Measurements from ENCODE around the gene MYO19.
A peak's percentile ranks its signal among the peaks of the same experiment; 100 is the strongest.

Gene MYO19, protein sequence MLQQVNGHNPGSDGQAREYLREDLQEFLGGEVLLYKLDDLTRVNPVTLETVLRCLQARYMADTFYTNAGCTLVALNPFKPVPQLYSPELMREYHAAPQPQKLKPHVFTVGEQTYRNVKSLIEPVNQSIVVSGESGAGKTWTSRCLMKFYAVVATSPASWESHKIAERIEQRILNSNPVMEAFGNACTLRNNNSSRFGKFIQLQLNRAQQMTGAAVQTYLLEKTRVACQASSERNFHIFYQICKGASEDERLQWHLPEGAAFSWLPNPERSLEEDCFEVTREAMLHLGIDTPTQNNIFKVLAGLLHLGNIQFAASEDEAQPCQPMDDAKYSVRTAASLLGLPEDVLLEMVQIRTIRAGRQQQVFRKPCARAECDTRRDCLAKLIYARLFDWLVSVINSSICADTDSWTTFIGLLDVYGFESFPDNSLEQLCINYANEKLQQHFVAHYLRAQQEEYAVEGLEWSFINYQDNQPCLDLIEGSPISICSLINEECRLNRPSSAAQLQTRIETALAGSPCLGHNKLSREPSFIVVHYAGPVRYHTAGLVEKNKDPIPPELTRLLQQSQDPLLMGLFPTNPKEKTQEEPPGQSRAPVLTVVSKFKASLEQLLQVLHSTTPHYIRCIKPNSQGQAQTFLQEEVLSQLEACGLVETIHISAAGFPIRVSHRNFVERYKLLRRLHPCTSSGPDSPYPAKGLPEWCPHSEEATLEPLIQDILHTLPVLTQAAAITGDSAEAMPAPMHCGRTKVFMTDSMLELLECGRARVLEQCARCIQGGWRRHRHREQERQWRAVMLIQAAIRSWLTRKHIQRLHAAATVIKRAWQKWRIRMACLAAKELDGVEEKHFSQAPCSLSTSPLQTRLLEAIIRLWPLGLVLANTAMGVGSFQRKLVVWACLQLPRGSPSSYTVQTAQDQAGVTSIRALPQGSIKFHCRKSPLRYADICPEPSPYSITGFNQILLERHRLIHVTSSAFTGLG
- total RNA-seq, result 76.1 to 80.9 reads per million in 2 donors

DNA sequence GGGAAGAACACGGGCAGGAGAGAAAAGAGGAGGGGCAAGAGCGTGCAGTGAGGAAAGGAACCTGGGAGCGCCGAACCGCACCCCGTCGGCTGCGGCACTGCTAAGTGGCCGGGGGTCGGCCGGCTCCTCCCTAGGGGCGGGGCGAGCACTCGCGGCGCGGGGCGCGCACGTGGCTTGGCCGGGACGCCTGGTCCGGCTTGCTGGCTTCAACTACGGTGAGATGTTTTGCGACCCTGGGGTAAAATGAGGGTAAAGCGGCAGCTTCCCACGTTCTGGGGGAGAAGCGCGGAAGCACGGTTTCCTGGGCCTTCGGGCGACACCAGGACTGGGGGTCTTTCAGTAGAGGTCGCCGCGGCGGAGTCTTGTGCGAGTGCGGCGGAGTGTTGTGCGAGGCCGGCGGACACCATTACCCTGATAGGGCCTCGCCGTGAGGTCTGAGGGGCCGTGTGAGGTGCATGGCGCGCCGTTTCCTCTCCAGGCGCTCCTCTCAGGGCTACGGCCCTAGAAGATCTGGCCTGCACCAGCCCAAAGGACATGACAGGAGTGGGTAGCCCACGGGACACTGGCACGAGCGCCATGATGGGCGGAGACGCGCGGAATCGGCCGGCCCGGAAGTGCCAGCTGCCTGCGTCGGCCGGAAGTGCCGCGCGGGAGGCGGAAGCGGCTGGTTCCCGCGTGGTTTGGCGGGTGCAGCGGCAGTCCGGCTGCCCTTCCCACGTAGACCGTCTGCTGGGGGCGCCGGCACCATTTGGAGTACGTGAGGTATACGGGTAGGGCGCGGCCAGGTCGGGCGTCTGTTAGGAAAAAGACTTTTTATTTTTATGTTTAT lies at the start of gene MYO19, which contains the start of gene PIGW:
Gene MYO19, minus strand, starts transcription at position 29 of the 829 bp plus-strand sequence. CDS start 2,330 bp downstream, outside the sequence.
Gene PIGW, plus strand, starts transcription at position 148 of the 829 bp plus-strand sequence. CDS start 2,115 bp downstream, outside the sequence.
- DNase-seq, result peak; percentile 69 to 95 (median 79)

DNA sequence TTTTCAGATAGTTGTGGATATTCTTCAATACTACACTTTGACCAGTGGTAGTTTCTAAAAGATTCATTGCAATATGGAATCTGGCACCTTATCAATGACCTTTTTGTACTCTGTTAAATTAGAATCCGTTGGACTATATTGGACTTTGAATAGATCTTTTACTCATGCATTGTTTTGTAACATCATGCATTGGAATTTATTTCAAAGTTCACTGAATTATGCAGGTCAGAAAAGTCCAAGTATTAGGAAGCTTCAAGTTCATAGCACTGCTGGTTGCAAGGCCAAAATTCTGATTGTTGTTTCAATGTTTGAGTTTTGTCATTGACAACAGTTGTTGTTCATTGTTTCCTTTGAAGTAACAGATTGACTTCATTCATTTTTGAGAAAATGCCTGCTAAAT lies 49.1 kb upstream of the MYO19 start:
- DNase-seq, result no peak

DNA sequence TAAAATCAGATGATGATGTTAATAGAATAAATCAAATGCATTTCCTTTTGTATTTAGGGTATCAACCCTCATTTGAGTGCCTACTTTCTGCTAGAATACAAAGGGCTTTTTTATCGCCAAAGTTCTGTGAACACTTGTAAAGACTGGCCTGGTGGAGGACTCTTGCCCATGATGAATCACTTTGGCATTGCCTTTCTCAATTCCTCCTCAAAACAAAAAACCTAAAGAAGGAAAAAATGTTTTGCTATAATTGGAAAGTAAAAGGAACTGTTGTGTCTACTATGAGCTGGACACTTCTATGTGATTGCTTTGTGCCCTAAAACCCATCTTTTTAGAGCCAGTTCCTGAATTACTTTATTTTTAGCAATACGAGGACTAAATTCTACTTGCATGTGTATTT lies 44.0 kb upstream of the MYO19 start:
- DNase-seq, result no peak

DNA sequence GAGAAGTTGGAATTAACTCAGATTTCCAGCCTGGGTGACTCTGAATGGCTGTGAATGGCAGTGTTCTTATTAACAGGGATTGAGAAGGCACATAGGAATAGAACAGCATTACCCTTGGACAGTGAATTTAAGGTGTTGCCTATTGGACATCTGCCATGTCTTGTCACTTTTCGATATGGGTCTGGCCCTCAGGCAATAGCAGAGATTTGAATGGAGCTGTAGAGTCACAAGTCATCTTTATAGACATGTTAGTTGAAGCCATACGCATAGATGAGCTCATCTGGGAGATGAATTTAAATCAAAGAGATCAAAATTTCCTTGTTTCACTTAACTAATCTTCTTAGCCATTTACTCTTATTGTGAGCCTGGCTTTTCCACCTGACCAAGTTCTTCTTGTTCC lies 42.1 kb upstream of the MYO19 start:
- no peak for DNase-seq

DNA sequence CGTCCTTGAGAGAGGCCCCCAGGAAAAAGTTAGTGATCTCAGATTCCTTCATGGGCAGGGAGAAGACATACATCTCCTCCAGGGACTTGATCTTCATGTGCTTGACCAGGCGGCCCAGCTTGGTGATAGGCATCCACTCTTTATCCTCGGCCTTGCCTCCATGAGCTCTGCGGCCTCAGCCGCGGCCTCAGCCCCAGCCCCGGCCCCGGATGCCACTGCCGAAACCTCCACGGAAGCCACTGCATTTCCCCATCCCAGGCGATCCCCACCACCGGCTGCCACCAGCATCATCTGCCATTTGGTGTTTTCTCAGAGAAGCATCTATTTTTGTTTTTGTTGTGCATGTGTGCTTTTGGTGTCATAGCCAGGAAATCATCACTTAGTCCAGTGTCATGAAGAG lies 40.4 kb upstream of the MYO19 start:
- no peak for DNase-seq

DNA sequence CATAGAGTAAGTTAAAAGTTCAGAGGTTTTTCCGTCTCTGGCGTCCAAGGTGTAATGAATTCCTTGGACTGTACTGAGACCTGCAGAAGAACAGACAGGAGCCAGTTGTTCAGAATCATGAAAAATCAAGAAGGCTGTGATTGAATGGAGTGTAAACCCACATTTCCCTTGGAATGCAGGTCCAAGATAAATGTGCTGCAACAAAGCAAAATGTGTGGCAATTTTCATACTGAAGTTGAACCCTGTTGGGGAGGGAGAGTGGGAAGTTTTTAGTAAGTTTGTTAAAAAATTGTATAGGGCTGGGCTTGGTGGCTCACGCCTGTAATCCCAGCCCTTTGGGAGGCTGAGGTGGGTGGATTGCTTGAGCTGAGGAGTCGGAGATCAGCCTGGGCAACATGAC lies 31.4 kb upstream of the MYO19 start:
- DNase-seq, result no peak

DNA sequence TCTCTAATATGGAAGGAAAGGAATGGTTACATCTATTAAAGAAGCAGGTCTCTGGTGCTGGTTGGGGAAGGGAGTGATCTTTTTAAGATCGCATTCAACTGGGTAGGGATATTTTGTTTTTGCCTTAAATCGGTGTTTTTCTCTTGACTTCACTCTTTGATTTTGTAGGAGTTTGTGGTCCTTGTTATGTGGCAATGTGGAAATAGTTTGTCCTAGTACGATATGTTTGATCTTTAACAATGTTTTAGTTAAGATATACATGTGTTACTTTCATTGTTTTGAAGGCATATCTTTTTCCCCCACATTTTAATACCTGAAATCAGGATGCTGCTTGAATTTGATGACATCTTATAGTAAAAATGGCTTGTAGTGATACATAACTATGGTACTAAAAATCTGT lies 18.8 kb upstream of the MYO19 start:
- no peak for DNase-seq

DNA sequence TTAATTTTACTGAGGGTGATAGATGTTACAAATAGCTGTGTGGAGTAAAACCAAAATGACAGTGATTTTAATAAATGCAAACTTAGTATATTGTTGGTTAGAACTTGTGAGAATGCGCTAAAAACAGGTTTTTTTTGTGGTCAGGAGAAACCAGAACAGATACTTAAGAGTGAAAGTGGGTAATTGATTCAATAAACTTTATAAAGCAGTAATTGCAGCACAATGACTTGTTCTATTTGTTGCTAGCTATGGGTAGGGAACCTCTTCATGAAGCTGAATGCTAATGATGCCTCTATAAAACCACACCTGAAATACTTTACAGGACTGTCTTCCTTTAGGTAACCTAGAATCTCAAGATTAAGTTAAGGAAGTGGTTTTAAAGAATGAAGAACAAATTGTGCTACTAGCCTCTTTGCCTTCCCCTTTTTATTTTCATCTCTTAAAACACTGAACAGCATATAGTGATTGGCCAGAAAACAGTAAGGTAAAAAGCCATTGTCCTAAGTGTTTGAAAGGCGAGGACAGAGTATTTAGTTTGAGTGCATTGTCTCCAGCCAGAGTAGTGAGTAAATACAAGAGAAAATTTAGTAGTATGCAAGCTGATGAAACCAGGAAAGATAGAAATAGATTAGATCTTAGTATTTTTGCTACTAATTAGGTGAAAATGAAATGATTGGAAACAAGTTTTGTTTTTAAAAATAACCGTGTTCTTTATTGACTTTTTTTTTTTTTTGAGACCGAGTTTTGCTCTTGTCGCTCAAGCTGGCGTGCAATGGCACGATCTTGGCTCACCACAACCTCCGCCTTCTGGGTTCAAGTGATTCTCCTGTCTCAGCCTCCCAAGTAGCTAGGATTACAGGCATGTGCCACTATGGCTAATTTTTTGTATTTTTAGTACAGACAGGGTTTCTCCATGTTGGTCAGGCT lies 16.1 kb upstream of the MYO19 start:
- DNase-seq, result peak in 2 of 5 experiments; percentile 19 to 72

DNA sequence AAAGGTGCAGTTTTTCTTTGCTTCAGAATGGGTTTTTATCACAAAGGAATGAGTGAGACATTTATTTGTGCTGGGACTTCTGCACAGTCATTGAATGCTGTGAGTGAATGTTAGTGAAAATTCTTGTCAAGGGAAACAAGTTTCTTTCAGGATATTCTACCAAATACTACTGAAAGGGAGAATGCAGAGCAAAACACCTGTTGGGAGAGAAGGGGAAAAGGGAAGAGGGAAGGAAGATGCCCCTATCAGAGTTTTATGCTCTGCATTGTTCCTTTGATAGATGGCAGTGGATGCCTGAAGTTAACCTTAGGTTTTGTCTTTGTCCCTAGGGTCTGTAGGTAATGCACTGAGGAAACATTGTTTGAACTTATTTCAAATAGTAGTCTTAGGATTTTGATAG lies 13.1 kb upstream of the MYO19 start:
- DNase-seq, result no peak

DNA sequence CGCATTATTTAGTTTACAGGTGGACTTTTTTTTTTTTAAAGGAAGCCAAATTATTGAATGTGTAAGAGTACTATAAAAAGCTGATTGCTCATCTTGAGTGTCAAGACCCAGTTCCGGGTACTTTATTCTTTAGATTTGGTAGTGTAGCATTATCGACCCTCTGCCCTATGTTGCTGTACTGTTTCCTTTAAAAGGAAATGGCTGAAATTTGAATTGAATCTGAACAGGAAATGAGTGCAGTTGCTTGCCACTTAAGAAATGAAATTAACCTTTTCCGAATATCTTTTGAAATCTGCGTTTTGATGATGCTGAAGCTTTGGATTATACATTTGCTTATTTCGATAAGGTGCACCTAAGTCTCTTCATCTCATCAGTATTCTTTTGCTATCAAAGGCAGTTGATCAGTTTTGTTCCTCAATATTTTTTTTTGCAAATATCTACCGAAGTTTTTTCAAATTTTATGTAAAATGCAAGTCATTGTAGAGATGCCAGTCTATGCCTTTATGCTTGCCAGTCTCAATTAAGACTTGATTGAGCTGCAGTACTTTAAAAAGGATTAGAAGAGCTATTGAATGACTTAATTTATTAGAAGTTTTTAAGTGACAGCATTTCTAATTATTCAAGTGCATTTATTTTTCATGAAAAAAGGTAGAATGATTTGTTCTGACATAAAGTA lies 11.9 kb upstream of the MYO19 start:
- DNase-seq, result peak in 1 of 5 experiments; percentile 54

DNA sequence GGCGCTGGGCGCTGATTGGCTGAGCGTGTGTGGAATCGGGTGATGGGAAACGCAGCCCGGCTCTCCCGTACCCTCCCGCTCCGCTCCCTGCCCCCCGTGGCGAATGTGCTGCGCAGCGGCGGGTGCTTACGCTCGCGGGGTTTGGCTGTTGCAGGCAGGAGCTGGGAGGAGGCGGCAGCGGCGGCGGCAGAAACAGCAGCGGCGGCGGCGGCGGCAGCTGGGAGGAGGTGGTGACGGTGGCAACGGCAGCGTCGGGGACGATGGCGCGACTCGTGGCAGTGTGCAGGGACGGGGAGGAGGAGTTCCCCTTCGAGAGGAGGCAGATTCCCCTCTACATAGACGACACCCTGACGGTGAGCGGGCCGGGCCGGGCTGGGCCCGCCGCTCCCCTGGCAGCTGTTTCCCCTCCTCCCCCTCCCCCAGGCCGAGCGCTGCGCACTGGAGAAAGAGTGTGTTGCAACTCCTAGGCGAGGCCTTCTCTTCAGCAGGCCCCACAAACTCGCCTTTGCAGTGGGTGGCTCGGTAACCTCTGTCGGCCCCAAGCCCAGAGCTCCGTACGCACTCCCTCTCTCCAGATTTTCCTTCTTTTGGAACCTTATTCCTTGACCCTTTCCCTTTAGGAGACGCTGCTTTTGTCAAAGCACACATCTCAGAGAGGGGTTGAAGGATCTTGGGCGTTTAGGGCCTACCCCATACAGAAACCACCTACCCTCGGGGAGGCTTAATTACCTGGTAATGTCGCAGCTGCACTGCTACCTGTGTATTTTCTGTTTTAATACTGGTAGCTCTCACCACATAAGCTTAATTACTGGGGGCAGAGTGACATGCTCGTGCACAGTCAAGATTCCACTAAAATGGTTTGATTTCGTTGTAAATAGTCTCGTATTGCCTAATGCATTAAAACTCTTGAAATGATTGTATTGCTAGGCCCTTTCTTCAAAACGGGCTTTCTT lies 11.1 kb upstream of the MYO19 start:
- peak; percentile 91 to 99 (median 96) for DNase-seq

DNA sequence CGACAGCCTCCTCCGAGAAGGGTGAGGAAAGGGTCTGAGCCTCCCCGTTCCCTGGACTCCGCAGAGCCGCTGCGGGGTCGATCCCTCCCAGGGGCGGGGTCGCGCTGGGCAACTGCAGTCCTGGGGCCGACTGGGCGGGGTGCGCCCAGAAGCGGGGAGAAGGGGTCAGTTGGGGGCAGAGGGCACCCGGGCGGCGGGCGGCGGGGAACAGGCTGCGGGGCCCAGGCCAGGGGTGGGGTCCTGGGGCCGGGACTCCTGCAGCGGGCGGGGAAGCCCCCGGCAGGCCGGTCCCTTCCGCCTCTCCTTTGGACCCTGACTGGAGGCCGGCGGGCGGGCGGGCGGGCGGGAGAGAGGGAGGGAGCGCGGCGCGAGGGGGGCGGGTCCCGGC lies 10.4 kb upstream of the MYO19 start:
- no peak for DNase-seq

DNA sequence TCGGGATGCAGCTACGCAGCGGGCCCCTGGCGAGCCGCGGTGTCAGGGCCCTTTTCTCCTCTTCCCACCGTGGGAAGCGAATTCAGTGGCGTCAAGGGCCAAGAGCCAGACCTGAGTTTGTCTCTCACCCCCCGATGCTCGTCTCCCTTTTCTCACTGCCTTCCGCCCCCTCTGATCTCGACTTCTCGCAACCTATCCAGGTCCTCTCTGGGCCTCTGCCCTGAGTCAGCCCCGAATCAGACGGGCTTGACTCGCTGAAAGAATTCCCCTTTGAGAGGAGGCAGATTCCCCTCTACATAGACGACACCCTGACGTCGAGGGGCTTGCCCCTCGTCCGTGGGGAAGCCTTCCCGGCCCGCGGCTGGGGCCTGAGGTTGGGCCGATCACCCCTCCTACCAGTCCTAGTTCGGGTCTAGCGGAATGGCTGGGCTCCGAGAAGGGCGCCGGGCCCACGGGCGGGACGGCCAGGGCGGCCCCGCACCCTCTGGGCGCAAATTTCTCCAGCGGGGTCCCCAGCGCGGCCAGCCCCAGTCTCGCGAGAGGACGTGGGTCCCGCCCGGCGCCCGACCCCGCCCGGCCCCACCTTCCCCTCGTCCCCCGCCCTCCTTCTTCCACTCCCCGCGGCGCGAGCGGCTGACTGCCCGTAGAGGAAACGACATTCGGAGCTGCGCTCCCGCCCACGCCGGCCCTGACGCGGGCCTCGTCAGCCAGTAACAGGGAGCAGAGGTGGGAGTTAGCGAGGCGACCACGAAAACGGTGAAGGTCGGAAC lies 9.8 kb upstream of the MYO19 start, which contains the start of gene GGNBP2:
Gene GGNBP2, plus strand, starts transcription at position 613 of the 770 bp plus-strand sequence. CDS start 806 bp downstream, outside the sequence.
- peak; percentile 82 to 98 (median 87) for DNase-seq

DNA sequence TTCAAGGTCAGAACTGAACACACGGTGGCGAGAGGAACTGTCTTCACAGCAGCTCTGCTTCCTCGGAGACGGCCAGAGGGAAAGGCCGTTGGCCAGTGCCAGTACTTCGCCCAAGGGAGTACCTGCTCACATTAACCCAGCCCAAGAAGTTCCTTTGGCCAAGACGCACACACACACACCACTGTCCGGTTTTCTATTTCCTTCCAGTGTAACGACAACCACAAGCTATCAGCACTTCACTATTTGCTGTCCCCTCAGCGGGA lies 9.3 kb upstream of the MYO19 start:
- peak in 1 of 5 experiments; percentile 39 for DNase-seq

DNA sequence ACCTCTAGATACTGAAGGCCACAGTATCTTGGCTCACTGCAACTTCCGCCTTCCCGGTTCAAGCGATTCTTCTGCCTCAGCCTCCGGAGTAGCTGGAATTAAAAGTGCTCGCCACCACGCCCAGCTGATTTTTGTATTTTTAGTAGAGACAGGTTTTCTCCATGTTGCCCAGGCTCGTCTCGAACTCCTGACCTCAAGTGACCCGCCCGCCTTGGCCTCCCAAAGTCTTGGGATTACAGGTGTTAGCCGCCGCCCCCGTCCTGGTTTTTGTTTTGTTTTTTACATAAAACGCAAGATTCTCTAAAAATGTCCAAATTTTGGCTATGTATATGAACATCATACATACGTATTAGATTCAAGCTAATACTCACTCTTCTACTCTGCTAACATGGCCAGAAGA lies 8.1 kb upstream of the MYO19 start:
- DNase-seq, result no peak

DNA sequence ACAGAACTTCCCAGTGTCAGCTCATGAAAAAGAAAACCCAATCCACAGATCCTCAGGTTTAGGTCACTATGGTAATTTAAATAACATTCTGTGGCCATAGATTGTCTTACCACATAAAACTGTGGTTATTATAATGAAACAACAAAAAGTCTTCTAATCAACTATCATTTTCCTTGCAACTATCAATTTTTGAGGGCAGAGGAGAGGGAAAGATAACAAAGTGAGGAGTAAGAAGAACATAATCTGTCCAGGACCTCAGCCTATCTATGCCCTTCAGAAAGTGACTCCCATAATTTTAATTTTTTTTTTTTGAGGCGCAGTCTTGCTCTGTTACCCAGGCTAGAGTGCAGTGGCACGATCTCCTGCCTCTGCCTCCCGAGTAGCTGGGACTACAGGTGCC lies 6.0 kb upstream of the MYO19 start:
- DNase-seq, result no peak

DNA sequence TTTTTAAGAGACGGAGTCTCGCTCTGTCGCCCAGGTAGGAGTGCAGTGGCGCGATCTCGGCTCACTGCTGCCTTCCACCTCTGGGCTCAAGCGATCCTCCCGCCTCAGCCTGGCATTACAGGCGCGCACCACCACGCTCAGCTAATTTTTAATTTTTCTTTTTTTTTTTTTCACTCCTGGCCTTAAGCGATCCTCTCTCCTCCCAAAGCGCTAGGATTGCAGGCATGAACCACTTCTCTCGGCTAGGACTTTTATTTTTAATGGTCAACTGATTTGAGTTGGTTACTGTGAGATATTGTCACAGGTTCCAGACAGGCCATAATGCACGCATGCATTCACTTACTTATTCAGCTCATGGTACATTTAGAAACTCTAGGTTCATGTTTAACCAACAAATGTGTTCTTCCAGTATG lies 1.0 kb upstream of the MYO19 start:
- DNase-seq, result no peak

DNA sequence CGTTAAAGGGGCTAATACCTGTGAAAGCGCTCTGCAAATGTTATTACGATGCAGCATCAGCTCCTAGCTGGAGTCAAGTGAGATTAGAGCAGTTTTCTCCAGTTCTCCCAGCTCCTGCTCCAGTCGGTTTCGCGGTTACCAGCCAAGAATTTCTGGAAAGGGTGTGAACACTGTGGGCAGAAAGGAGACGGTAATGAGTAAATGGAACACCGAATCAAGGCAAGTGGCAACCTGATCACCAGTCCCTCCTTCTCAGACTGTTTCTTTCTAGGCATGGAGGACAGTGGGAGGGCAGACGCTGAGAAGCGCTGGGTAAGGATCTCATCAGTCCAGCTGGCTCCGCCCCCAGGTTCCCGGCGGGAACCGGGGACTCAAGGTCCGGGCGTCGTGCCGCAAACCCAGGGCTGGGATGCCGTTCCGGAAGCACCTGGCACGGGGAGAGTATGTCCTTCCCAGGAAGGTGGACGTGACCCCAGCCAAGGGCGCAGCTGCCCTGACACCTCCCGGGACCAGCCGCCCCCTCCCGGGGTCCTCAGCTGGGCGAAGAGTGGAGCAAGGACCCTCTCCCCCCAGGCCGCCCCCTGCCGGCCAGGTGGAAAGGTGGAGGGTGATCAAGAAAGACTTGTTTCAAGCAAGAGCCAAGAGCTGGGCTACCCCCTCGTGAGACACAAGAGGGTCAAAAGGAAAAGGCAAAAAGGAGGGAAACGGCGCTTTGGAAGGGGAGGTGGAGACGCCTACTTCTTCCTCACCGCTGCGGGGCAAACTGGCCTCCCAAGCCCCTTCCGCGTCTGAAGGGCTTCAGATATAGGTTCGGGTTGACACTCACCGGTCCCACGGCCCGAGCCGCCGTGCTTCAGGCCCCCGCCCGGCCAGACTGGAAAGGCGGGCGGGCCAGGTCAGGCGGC lies 481 bp downstream of the MYO19 start:
- peak in 4 of 5 experiments; percentile 30 to 61 (median 34) for DNase-seq

Data from T-helper 2 cell (primary cell).